ENCODE results near the gene SLC9A9.

The SLC9A9 gene

GRCh38 chr3:143339451-143339850 is 508.8 kb downstream of the SLC9A9 start:
- TF ChIP-seq, protein P1, sequence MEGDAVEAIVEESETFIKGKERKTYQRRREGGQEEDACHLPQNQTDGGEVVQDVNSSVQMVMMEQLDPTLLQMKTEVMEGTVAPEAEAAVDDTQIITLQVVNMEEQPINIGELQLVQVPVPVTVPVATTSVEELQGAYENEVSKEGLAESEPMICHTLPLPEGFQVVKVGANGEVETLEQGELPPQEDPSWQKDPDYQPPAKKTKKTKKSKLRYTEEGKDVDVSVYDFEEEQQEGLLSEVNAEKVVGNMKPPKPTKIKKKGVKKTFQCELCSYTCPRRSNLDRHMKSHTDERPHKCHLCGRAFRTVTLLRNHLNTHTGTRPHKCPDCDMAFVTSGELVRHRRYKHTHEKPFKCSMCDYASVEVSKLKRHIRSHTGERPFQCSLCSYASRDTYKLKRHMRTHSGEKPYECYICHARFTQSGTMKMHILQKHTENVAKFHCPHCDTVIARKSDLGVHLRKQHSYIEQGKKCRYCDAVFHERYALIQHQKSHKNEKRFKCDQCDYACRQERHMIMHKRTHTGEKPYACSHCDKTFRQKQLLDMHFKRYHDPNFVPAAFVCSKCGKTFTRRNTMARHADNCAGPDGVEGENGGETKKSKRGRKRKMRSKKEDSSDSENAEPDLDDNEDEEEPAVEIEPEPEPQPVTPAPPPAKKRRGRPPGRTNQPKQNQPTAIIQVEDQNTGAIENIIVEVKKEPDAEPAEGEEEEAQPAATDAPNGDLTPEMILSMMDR (IDR thresholded peaks at IDR 0.05; ENCODE audit: control insufficient read depth, insufficient read depth, low read depth, low read length, missing control alignments), result no peak
- no peak for DNase-seq (ENCODE audit: low read depth)
- H3K4me3 ChIP-seq (ENCODE audit: control insufficient read depth, low read depth, low read length), result no peak overlapping the region

- no peak for DNase-seq (ENCODE audit: low read depth)
- TF ChIP-seq, protein P1 (IDR thresholded peaks at IDR 0.05; ENCODE audit: control insufficient read depth, insufficient read depth, low read depth, low read length, missing control alignments), result no peak
- no peak overlapping the region for H3K4me3 ChIP-seq (ENCODE audit: control insufficient read depth, low read depth, low read length)
Measured at GRCh38 chr3:143337387-143337786, 510.9 kb downstream of the SLC9A9 start.

DNA sequence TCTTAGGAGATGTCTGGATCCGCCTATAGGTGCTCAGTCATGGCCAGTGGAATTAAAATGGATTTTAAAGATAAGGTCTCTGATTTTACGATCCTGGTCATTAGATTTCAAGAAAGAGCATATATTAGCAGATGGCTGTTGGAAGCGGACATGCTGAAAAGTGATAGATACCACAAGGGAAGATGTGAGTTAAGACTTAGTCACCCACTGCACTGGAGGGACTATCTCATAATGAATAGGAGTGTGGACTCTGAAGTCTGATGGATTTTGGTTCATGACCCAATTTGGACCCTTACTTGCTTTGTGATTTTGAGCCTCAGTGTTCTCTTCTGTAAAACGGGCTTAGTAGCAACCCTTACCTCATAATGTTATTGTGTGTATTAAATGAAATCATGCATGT is 514.0 kb downstream of the SLC9A9 start:
- TF ChIP-seq, protein P1 (IDR thresholded peaks at IDR 0.05; ENCODE audit: control insufficient read depth, insufficient read depth, low read depth, low read length, missing control alignments), result no peak
- no peak overlapping the region for H3K4me3 ChIP-seq (ENCODE audit: control insufficient read depth, low read depth, low read length)
- no peak for DNase-seq (ENCODE audit: low read depth)

DNA sequence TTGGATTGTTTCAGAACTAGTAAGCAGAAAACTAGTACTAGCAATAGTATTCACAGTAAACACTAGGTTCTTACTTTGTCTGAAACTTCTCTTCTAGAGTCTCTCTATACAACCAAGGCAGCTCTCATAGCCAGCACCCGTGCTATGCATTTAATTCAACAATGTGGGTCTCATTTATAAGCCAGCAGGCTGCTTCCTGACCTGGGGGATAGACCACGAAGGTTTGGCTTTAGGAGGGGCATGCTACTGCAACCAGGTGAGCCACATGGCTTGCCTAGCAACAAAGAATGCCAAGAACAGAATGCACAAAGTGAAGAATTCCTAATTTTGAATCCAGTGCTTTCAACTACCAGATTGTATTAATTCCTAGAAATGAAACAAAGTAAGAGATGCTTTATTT is 514.9 kb downstream of the SLC9A9 start:
- TF ChIP-seq, protein P1 (IDR thresholded peaks at IDR 0.05; ENCODE audit: control insufficient read depth, insufficient read depth, low read depth, low read length, missing control alignments), result no peak
- no peak overlapping the region for H3K4me3 ChIP-seq (ENCODE audit: control insufficient read depth, low read depth, low read length)
- no peak for DNase-seq (ENCODE audit: low read depth)

DNA sequence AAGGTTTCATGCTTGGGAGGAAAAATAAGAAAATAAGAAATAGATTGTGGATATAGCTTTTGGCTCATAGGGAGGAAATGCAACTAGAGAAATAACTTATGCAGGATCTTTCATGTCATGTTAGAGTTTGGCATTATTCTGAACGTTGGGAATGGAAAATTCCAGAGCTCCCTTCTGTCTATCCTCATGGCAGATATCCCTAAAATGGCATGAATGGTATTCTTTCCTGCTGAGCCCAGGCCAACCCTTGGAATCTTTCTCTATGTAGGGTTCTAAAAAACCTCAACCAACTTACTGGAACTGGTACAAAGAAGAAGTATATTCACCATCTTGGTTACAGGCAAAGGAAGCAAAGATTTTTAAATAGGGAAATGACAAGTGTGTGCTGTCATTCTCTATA is 516.2 kb downstream of the SLC9A9 start:
- TF ChIP-seq, protein P1 (IDR thresholded peaks at IDR 0.05; ENCODE audit: control insufficient read depth, insufficient read depth, low read depth, low read length, missing control alignments), result no peak
- DNase-seq (ENCODE audit: low read depth), result no peak
- H3K4me3 ChIP-seq (ENCODE audit: control insufficient read depth, low read depth, low read length), result no peak overlapping the region

DNA sequence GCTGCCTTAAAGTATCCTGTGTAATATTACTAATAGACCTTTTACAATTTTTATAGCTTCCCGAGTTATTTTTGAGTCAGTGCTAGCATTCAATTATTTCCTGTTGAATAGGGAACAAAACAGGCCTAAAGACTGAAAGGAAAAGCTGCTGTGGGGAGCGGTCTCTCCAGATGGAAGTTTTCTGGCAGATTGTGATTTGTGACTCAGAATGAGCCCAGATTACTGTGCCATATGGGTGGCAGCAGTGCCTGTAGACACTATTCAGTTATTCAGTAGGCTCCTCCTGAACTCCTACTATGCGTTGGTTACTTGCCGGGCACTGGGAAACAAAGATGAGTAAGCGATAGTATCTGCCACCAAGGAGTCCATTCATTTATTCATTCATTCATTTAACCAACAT is 516.9 kb downstream of the SLC9A9 start:
- DNase-seq (ENCODE audit: low read depth), result no peak
- TF ChIP-seq, protein P1 (IDR thresholded peaks at IDR 0.05; ENCODE audit: control insufficient read depth, insufficient read depth, low read depth, low read length, missing control alignments), result no peak
- H3K4me3 ChIP-seq (ENCODE audit: control insufficient read depth, low read depth, low read length), result no peak overlapping the region

GRCh38 chr3:143330296-143330868 is 517.9 kb downstream of the SLC9A9 start:
- DNase-seq (ENCODE audit: low read depth), result no peak
- TF ChIP-seq, protein P1 (IDR thresholded peaks at IDR 0.05; ENCODE audit: control insufficient read depth, insufficient read depth, low read depth, low read length, missing control alignments), result no peak
- no peak overlapping the region for H3K4me3 ChIP-seq (ENCODE audit: control insufficient read depth, low read depth, low read length)

Data from AG09309 (cell line).